NCI-H2029 treated with DMSO at 0.1 percent for 48 hours (cell line): ENCODE results near the gene ITM2C.

Source experiments
- DNase-seq: peaks from one replicate; lab custom pipeline; 2025; lab: John Stamatoyannopoulos, UW

Gene ITM2C

GRCh38 chr2:230864605-230865306 lies at the start of gene ITM2C:
ITM2C (plus strand) TSS chr2:230864942; CDS start chr2:230865026, 84 bp downstream.
- no peak for DNase-seq

- no peak for DNase-seq
Observed at GRCh38 chr2:230815088-230815487, 49.7 kb upstream of the ITM2C start.

- DNase-seq = no peak
Observed at GRCh38 chr2:230816735-230817134, 48.0 kb upstream of the ITM2C start.

- DNase-seq = no peak
Observed at GRCh38 chr2:230819433-230819832, 45.3 kb upstream of the ITM2C start.

GRCh38 chr2:230821261-230821990 lies 43.3 kb upstream of the ITM2C start:
- no peak for DNase-seq

GRCh38 chr2:230821991-230822520 lies 42.7 kb upstream of the ITM2C start:
- no peak for DNase-seq

GRCh38 chr2:230823264-230823964 lies 41.3 kb upstream of the ITM2C start:
- DNase-seq = no peak

- peak; percentile 69 for DNase-seq
Observed at GRCh38 chr2:230824406-230824978, 40.2 kb upstream of the ITM2C start.

GRCh38 chr2:230825354-230825753 lies 39.4 kb upstream of the ITM2C start:
- DNase-seq = no peak

- DNase-seq = no peak
Observed at GRCh38 chr2:230827774-230828271, 36.9 kb upstream of the ITM2C start.

GRCh38 chr2:230828272-230828961 lies 36.3 kb upstream of the ITM2C start:
- DNase-seq = no peak

- DNase-seq = no peak
Observed at GRCh38 chr2:230829293-230829692, 35.4 kb upstream of the ITM2C start.

GRCh38 chr2:230829959-230830358 lies 34.8 kb upstream of the ITM2C start:
- no peak for DNase-seq

GRCh38 chr2:230830428-230830827 lies 34.3 kb upstream of the ITM2C start:
- DNase-seq = no peak

- DNase-seq = no peak
Observed at GRCh38 chr2:230840301-230840700, 24.4 kb upstream of the ITM2C start.

GRCh38 chr2:230842473-230842872 lies 22.3 kb upstream of the ITM2C start:
- DNase-seq = no peak

- no peak for DNase-seq
Observed at GRCh38 chr2:230843132-230843531, 21.6 kb upstream of the ITM2C start.

GRCh38 chr2:230846360-230846759 lies 18.4 kb upstream of the ITM2C start:
- DNase-seq = no peak

- no peak for DNase-seq
Observed at GRCh38 chr2:230847883-230848388, 16.8 kb upstream of the ITM2C start.

GRCh38 chr2:230849633-230850357 lies 14.9 kb upstream of the ITM2C start:
- DNase-seq = no peak

- no peak for DNase-seq
Observed at GRCh38 chr2:230850358-230850658, 14.4 kb upstream of the ITM2C start.
